GM06990 (cell line): ENCODE results near the gene C1orf53.

Source experiments
- DNase-seq: peaks from one replicate; pipeline ENCODE4 v3.0.0-alpha.2; 2011; ENCODE audit not compliant: insufficient read length; ENCODE audit errors: extremely low read depth
- H3K27me3 ChIP-seq: replicated peaks from 2 replicates; pipeline ENCODE4 v1.6.0; 2011; ENCODE audit warnings: low read length; ENCODE audit not compliant: control insufficient read depth, insufficient read depth
- H3K36me3 ChIP-seq: 2 replicates; pipeline ENCODE4 v1.5.1; 2011; ENCODE audit warnings: low read length; ENCODE audit not compliant: control insufficient read depth, insufficient read depth
- H3K4me3 ChIP-seq: replicated peaks from 2 replicates; pipeline ENCODE4 v1.5.1; 2011; ENCODE audit warnings: low read depth, mild to moderate bottlenecking, control low read depth, low read length
- TF ChIP-seq, protein P1 (sequence below): IDR thresholded peaks from 2 replicates; pipeline ENCODE4 v1.5.1; 2011; ENCODE audit warnings: low read length, control low read depth, mild to moderate bottlenecking, inconsistent platforms; ENCODE audit not compliant: insufficient read depth, poor library complexity, severe bottlenecking

Gene C1orf53

GRCh38 chr1:197909384-197909783 is 7.0 kb downstream of the C1orf53 start:
- Histone ChIP-seq H3K36me3 (no peaks in the 10 kb centered on the region), H3K27me3 (peaks cover 7% of the 10 kb centered on the region), H3K4me3 (no peak overlapping the region)
- TF ChIP-seq, protein P1, sequence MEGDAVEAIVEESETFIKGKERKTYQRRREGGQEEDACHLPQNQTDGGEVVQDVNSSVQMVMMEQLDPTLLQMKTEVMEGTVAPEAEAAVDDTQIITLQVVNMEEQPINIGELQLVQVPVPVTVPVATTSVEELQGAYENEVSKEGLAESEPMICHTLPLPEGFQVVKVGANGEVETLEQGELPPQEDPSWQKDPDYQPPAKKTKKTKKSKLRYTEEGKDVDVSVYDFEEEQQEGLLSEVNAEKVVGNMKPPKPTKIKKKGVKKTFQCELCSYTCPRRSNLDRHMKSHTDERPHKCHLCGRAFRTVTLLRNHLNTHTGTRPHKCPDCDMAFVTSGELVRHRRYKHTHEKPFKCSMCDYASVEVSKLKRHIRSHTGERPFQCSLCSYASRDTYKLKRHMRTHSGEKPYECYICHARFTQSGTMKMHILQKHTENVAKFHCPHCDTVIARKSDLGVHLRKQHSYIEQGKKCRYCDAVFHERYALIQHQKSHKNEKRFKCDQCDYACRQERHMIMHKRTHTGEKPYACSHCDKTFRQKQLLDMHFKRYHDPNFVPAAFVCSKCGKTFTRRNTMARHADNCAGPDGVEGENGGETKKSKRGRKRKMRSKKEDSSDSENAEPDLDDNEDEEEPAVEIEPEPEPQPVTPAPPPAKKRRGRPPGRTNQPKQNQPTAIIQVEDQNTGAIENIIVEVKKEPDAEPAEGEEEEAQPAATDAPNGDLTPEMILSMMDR, result no peak
- DNase-seq, result no peak

- TF ChIP-seq, protein P1, result no peak
- Histone ChIP-seq H3K4me3 (no peak overlapping the region), H3K36me3 (no peaks in the 10 kb centered on the region), H3K27me3 (peaks cover 9% of the 10 kb centered on the region)
- DNase-seq, result no peak
These were observed 7.9 kb downstream of the C1orf53 start for GRCh38 chr1:197910120-197910991.

DNA sequence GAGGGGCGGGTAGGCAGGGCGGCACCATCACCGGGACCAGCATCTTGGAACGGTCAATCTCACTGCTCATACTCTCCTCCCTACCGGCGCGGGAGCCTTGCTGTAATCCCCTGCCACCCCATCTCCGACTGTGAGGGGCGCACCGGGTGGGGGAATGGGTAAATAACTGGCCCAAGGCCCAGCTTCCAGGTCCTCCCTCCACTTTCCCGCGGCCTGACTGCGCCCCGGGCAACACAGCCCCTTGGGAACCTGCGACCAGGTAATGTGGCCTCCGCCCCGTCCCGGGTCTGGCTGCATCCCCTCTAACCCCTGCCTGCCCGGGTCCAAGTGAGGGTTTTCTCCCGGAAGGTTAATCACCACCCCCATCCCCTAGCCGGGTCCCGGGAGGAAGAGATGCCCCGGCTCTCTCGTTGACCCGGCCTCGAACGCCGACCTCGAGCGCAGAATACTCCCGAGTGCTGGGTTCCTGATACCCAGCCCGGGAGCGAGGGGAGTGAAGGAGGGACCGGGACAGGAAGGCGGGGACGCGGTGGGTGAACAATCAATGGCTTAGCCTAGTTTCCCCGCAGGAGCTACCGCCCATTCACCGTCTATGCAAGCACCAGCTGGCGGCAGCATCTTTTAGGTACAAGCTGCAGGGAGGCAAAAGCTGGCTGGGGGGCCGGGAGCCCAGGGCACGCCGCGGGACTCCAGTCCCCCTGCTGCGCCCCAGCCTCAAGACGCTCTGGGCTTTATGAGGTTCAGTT is 8.9 kb downstream of the C1orf53 start:
- TF ChIP-seq, protein P1, result no peak
- no peaks in the 10 kb centered on the region for H3K36me3 ChIP-seq
- H3K27me3 ChIP-seq, result peaks cover 9% of the 10 kb centered on the region
- H3K4me3 ChIP-seq, result no peak overlapping the region; the same call in 1 of the 2 replicates
- DNase-seq, result no peak

GRCh38 chr1:197911857-197912696 is 9.6 kb downstream of the C1orf53 start:
- TF ChIP-seq, protein P1, result no peak
- peaks cover 10% of the 10 kb centered on the region for H3K27me3 ChIP-seq
- no peak for DNase-seq
- H3K4me3 ChIP-seq, result peak overlapping the region; percentile 47
- no peaks in the 10 kb centered on the region for H3K36me3 ChIP-seq

DNA sequence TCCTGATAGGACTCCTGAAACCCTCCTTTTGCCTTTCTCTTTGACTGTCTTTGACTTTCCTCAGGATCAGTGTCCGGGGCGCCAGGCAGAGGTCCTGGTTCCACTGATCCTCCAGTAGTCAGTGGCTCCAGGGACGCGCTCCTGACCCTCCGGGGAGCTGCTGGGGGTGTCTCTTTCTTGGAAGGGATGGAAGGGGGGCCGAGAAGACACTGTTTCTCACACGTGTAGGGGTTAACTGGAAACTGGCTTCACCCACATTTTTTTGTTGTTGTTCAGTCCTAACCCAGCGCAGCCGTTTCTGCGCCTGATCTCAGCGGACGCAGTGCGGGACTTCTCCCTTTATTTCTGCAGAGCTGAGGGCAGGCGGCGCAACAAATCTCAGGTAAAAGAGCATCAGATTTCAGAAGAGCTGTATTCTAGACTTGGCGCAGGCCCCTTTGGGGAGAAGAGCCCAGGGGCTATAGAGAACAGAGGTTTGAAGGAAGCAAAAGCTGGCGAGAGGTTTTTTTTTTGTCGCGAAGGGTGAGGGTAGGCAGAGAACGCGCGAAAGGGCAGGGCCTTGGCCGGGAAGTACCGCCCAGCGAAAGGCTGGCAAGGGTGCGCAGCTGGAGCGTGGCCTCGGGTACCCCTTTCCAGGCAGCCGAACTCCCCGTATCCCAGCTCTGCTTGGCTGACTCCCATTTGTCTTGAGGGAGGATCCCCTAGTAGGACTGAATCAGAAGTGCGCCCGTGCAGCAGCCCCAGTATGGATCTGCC is 10.5 kb downstream of the C1orf53 start:
- Histone ChIP-seq H3K4me3 (peak overlapping the region; percentile 47), H3K27me3 (peaks cover 9% of the 10 kb centered on the region), H3K36me3 (no peaks in the 10 kb centered on the region)
- DNase-seq, result no peak
- TF ChIP-seq, protein P1, result no peak
